Measurements from ENCODE around the gene HDAC9. TPM values are rescaled to one million over a fixed set of nuclear protein-coding genes. Genes with fewer than 3 reads are reported as not detected.

Gene HDAC9
- total RNA-seq, 2 donors from 2014 or later, result 1.5 to 4.0 TPM

GRCh38 chr7:18770822-18771221 lies 275.3 kb downstream of the HDAC9 start:
- Histone ChIP-seq H3K36me3 (ENCODE audit: control insufficient read depth, insufficient read depth, low read length) (no peaks in the 10 kb centered on the region), H3K9ac (ENCODE audit: extremely low read depth, low read length, poor library complexity, severe bottlenecking) (no peak overlapping the region), H3K4me3 (ENCODE audit: low read length) (peak overlapping the region; percentile 20), H3K27me3 (ENCODE audit: control insufficient read depth, insufficient read depth, low read length, poor library complexity, severe bottlenecking) (peaks cover 5% of the 10 kb centered on the region), H3K27ac (ENCODE audit: low read depth, low read length) (no peak overlapping the region), H3K9me3 (ENCODE audit: control insufficient read depth, low read length) (no peaks in the 10 kb centered on the region), H3K4me1 (ENCODE audit: control insufficient read depth, insufficient read depth, low read length) (peaks cover 19% of the 10 kb centered on the region)
- H3K9me3 Mint-ChIP-seq, result no peaks in the 10 kb centered on the region
- no peaks in the 10 kb centered on the region for H3K36me3 Mint-ChIP-seq (ENCODE audit: low read depth)
- WGBS, 2 experiments (ENCODE audit: insufficient coverage in 1 of 2, insufficient read length in 1 of 2), result 3 to 10% methylated on average over 3 of the region's 3 CpGs
- no peaks in the 10 kb centered on the region for H3K27me3 Mint-ChIP-seq (ENCODE audit: insufficient read depth)
- H3K27ac Mint-ChIP-seq, result peak overlapping the region; percentile 32
- peaks cover 45% of the 10 kb centered on the region for H3K4me1 Mint-ChIP-seq
- no peak for TF ChIP-seq CTCF (conservative IDR thresholded peaks at IDR 0.05)
- H3K4me3 Mint-ChIP-seq, result no peak overlapping the region
- peak; percentile 78 for DNase-seq

GRCh38 chr7:18771834-18772566 lies 276.5 kb downstream of the HDAC9 start:
- Histone ChIP-seq H3K4me3 (ENCODE audit: low read length) (no peak overlapping the region), H3K36me3 (ENCODE audit: control insufficient read depth, insufficient read depth, low read length) (no peaks in the 10 kb centered on the region), H3K9me3 (ENCODE audit: control insufficient read depth, low read length) (no peaks in the 10 kb centered on the region), H3K27me3 (ENCODE audit: control insufficient read depth, insufficient read depth, low read length, poor library complexity, severe bottlenecking) (peaks cover 17% of the 10 kb centered on the region), H3K9ac (ENCODE audit: extremely low read depth, low read length, poor library complexity, severe bottlenecking) (no peak overlapping the region), H3K4me1 (ENCODE audit: control insufficient read depth, insufficient read depth, low read length) (peaks cover 19% of the 10 kb centered on the region), H3K27ac (ENCODE audit: low read depth, low read length) (no peak overlapping the region)
- Mint-ChIP-seq H3K27me3 (ENCODE audit: insufficient read depth) (peaks cover 5% of the 10 kb centered on the region), H3K4me1 (peaks cover 45% of the 10 kb centered on the region), H3K4me3 (no peak overlapping the region), H3K27ac (no peak overlapping the region), H3K9me3 (no peaks in the 10 kb centered on the region), H3K36me3 (ENCODE audit: low read depth) (no peaks in the 10 kb centered on the region)
- no peak for DNase-seq
- WGBS, 2 experiments (ENCODE audit: insufficient coverage in 1 of 2, insufficient read length in 1 of 2), result 68 to 83% methylated on average over 1 to 2 of the region's 2 CpGs
- no peak for TF ChIP-seq CTCF (conservative IDR thresholded peaks at IDR 0.05)

- no peak for DNase-seq
- 86 to 100% methylated on average over 1 of the region's 1 CpG for WGBS, 2 experiments (ENCODE audit: insufficient coverage in 1 of 2, insufficient read length in 1 of 2)
- Mint-ChIP-seq H3K36me3 (ENCODE audit: low read depth) (no peaks in the 10 kb centered on the region), H3K4me3 (no peak overlapping the region), H3K27ac (no peak overlapping the region), H3K9me3 (no peaks in the 10 kb centered on the region), H3K4me1 (peaks cover 44% of the 10 kb centered on the region), H3K27me3 (ENCODE audit: insufficient read depth) (peaks cover 5% of the 10 kb centered on the region)
- H3K36me3 ChIP-seq (ENCODE audit: control insufficient read depth, insufficient read depth, low read length), result no peaks in the 10 kb centered on the region
- no peak overlapping the region for H3K9ac ChIP-seq (ENCODE audit: extremely low read depth, low read length, poor library complexity, severe bottlenecking)
- H3K9me3 ChIP-seq (ENCODE audit: control insufficient read depth, low read length), result no peaks in the 10 kb centered on the region
- peaks cover 17% of the 10 kb centered on the region for H3K27me3 ChIP-seq (ENCODE audit: control insufficient read depth, insufficient read depth, low read length, poor library complexity, severe bottlenecking)
- no peak overlapping the region for H3K4me3 ChIP-seq (ENCODE audit: low read length)
- H3K4me1 ChIP-seq (ENCODE audit: control insufficient read depth, insufficient read depth, low read length), result peaks cover 19% of the 10 kb centered on the region
- no peak overlapping the region for H3K27ac ChIP-seq (ENCODE audit: low read depth, low read length)
- no peak for TF ChIP-seq CTCF (conservative IDR thresholded peaks at IDR 0.05)
These were observed 277.0 kb downstream of the HDAC9 start for GRCh38 chr7:18772567-18772965.
